ENCODE results near the gene PRDM13. TPM values are rescaled to one million over a fixed set of nuclear protein-coding genes. Genes with fewer than 3 reads are reported as not detected.
A peak's percentile ranks its signal among the peaks of the same experiment; 100 is the strongest.

The PRDM13 gene
- total and polyA plus RNA-seq, 10 of the 15 experiments (the other 5 are each of a cell fraction or from before 2014, with no cell fraction given) = 0.02 to 0.15 (median 0.03) TPM; not detected in 6

- SMC1A ChIA-PET (ENCODE audit: uncharacterized antibody, unreplicated experiment) = interaction anchor here (0.8 to 2.4 kb wide), 4 partner anchors 20 to 158 kb away, joined by 3 to 12 read pairs (median 4); partner anchors contain the start of gene CCNC
Observed at GRCh38 chr6:99587792-99588191, 18.8 kb upstream of the PRDM13 start.

GRCh38 chr6:99588618-99589289, 17.9 kb upstream of the PRDM13 start:
- in situ Hi-C loops (cut with MboI) = no loop called here
- Histone ChIP-seq H3K4me2 (ENCODE audit: control insufficient read depth, insufficient read depth) (peak overlapping the region; percentile 98), H2AFZ (ENCODE audit: control insufficient read depth, low read depth, low read length) (peak overlapping the region; percentile 53), H3K27ac (ENCODE audit: control insufficient read depth, insufficient read depth) (no peak overlapping the region), H3K9me3 (replicated peaks; ENCODE audit: control insufficient read depth, insufficient read depth, low read length) (no peaks in the 10 kb centered on the region), H3K9ac (ENCODE audit: control insufficient read depth, insufficient read depth, low read length) (peak overlapping the region; percentile 50; the same call in 1 of the 2 replicates), H3K36me3 (ENCODE audit: control insufficient read depth in 2 of 2, insufficient read depth in 2 of 2, low read length in 1 of 2) (no peaks in the 10 kb centered on the region), H3K4me3 (peak overlapping the region; percentile 74), H3K79me2 (ENCODE audit: control insufficient read depth, insufficient read depth, low read length) (no peaks in the 10 kb centered on the region), H3K4me1 (ENCODE audit: control insufficient read depth, insufficient read depth, low read length) (no peaks in the 10 kb centered on the region), H3K27me3 (replicated peaks in 1 of 2; ENCODE audit: control insufficient read depth in 2 of 2, insufficient read depth in 2 of 2, low read length in 1 of 2) (peaks cover 12 to 16% of the 10 kb centered on the region in 2 experiments), H4K20me1 (ENCODE audit: control insufficient read depth, insufficient read depth) (no peaks in the 10 kb centered on the region)
- BruUV-seq (replicated peaks) = no TSS peak
- CTCF ChIA-PET = interaction anchor here (0.6 to 2.5 kb wide), 16 partner anchors 8 to 234 kb away, joined by 3 to 34 read pairs (median 4); no protein-coding TSS in a partner anchor
- ATAC-seq (peak; percentile 94), DNase-seq (ENCODE audit: low read depth, low spot score) (no peak), FAIRE-seq (peak; percentile 62)
- SMC1A ChIA-PET (ENCODE audit: uncharacterized antibody, unreplicated experiment) = interaction anchor here (0.5 to 2.4 kb wide), 10 partner anchors 21 to 258 kb away, joined by 3 to 12 read pairs (median 4); partner anchors contain the start of gene CCNC
- 2% methylated on average over 52 of the region's 52 CpGs for WGBS (ENCODE audit: insufficient coverage, insufficient replicate concordance, low lambda C conversion rate, missing lambda C conversion rate)
- POLR2A ChIA-PET = interaction anchor here (0.6 kb wide), 1 partner anchor 30 kb away, joined by 5 read pairs; no protein-coding TSS in a partner anchor
- RAD21 ChIA-PET (ENCODE audit: unreplicated experiment) = interaction anchor here (0.6 to 3.9 kb wide), 9 partner anchors 8 to 948 kb away, joined by 3 to 34 read pairs (median 3); partner anchors contain the start of gene CCNC
- intact Hi-C loops (cut with micrococcal nuclease; ENCODE audit: unreplicated experiment) = loop anchor here (1.0 kb wide), 1 partner anchor 158 kb away; no protein-coding TSS in a partner anchor
- TF ChIP-seq PAX5 (IDR thresholded peaks at IDR 0.05; ENCODE audit: borderline replicate concordance, low read depth, low read length) = 0 out of 2 replicates have a peak, but pooled peaks have one; percentile 16
- no peak for TF ChIP-seq MAX (IDR thresholded peaks at IDR 0.05; ENCODE audit: low read depth, low read length)
- no peak for TF ChIP-seq TBL1XR1 (IDR thresholded peaks at IDR 0.05; ENCODE audit: low read depth, low read length)
- no peak for TF ChIP-seq ZNF687 (IDR thresholded peaks at IDR 0.05)
- no peak for TF ChIP-seq RB1 (IDR thresholded peaks at IDR 0.05; ENCODE audit: borderline replicate concordance)
- TF ChIP-seq SMC3 (IDR thresholded peaks at IDR 0.05; ENCODE audit: borderline replicate concordance, low read length) = peak; percentile 68

More at GRCh38 chr6:99587792-99588191, 18.8 kb upstream of the PRDM13 start:
- no TSS peak for BruUV-seq (replicated peaks)
- CTCF ChIA-PET = interaction anchor here (0.6 to 2.5 kb wide), 10 partner anchors 9 to 257 kb away, joined by 3 to 34 read pairs (median 4); no protein-coding TSS in a partner anchor
- intact Hi-C loops (cut with micrococcal nuclease; ENCODE audit: unreplicated experiment) (loop anchor here (1.0 kb wide), 1 partner anchor 159 kb away; no protein-coding TSS in a partner anchor), in situ Hi-C loops (cut with MboI) (no loop called here)
- Histone ChIP-seq H3K27me3 (replicated peaks in 1 of 2; ENCODE audit: control insufficient read depth in 2 of 2, insufficient read depth in 2 of 2, low read length in 1 of 2) (peaks cover 12 to 16% of the 10 kb centered on the region in 2 experiments), H2AFZ (ENCODE audit: control insufficient read depth, low read depth, low read length) (no peak overlapping the region), H3K27ac (ENCODE audit: control insufficient read depth, insufficient read depth) (no peak overlapping the region), H3K36me3 (ENCODE audit: control insufficient read depth in 2 of 2, insufficient read depth in 2 of 2, low read length in 1 of 2) (no peaks in the 10 kb centered on the region), H3K9ac (ENCODE audit: control insufficient read depth, insufficient read depth, low read length) (no peak overlapping the region), H3K4me1 (ENCODE audit: control insufficient read depth, insufficient read depth, low read length) (no peaks in the 10 kb centered on the region), H3K9me3 (replicated peaks; ENCODE audit: control insufficient read depth, insufficient read depth, low read length) (no peaks in the 10 kb centered on the region), H3K4me3 (no peak overlapping the region), H4K20me1 (ENCODE audit: control insufficient read depth, insufficient read depth) (no peaks in the 10 kb centered on the region), H3K79me2 (ENCODE audit: control insufficient read depth, insufficient read depth, low read length) (no peaks in the 10 kb centered on the region), H3K4me2 (ENCODE audit: control insufficient read depth, insufficient read depth) (no peak overlapping the region)
- POLR2A ChIA-PET = interaction anchor here (0.6 kb wide), 1 partner anchor 29 kb away, joined by 5 read pairs; no protein-coding TSS in a partner anchor
- RAD21 ChIA-PET (ENCODE audit: unreplicated experiment) = interaction anchor here (0.6 to 3.9 kb wide), 6 partner anchors 9 to 186 kb away, joined by 3 to 34 read pairs (median 3); no protein-coding TSS in a partner anchor
- ATAC-seq (no peak), FAIRE-seq (no peak), DNase-seq (ENCODE audit: low read depth, low spot score) (no peak)
- WGBS (ENCODE audit: insufficient coverage, insufficient replicate concordance, low lambda C conversion rate, missing lambda C conversion rate) = 71% methylated on average over 4 of the region's 4 CpGs
- TF ChIP-seq BRCA1 (IDR thresholded peaks at IDR 0.05; ENCODE audit: low read depth, low read length) (no peak), ZNF217 (IDR thresholded peaks at IDR 0.05) (no peak), WRNIP1 (IDR thresholded peaks at IDR 0.05; ENCODE audit: borderline replicate concordance, low read depth, low read length) (no peak), KDM1A (IDR thresholded peaks at IDR 0.05; ENCODE audit: borderline replicate concordance) (no peak), RCOR1 (conservative IDR thresholded peaks at IDR 0.05; ENCODE audit: low read depth, low read length) (no peak)

All from GM12878 (cell line).